Activated CD4-positive, alpha-beta T cell treated with anti-CD3 and anti-CD28 coated beads for 36 hours (primary cell): Measurements from ENCODE around the gene KLHDC8A. TPM values are rescaled to one million over a fixed set of nuclear protein-coding genes. Genes with fewer than 3 reads are reported as not detected.
"Not testable (repeated sequence)": the region's sequence is repeated elsewhere in the genome, so short reads cannot be mapped to it uniquely, and the experiment has no call there.

ENCODE experiments used
- ATAC-seq: fragments of 200-7000 bp; cut with Tn5 transposase; one replicate; pipeline ENCODE4 v1.10.0; 2021; ENCODE audit warnings: mild to moderate bottlenecking, moderate library complexity
- CTCF ChIA-PET: fragments of 350-600 bp; sonication (Branson Sonifier 250); formaldehyde crosslinking; loops from one replicate; lab custom pipeline; 2021; ENCODE audit warnings: antibody characterized with exemption; lab: Charles Lee
- POLR2A ChIA-PET: fragments of 350-600 bp; sonication (Branson Sonifier 250); formaldehyde crosslinking; loops from one replicate; lab custom pipeline; 2021; ENCODE audit warnings: antibody characterized with exemption, inconsistent platforms; lab: Charles Lee
- DNase-seq: peaks from one replicate; pipeline ENCODE4 v3.0.0-alpha.2; 2020
- H3K27ac Mint-ChIP-seq: one replicate; pipeline ENCODE4 v1.8.0; 2021; ENCODE audit warnings: mixed read lengths
- H3K27me3 Mint-ChIP-seq: one replicate; pipeline ENCODE4 v1.8.0; 2021; ENCODE audit warnings: mixed read lengths
- H3K36me3 Mint-ChIP-seq: one replicate; pipeline ENCODE4 v1.8.0; 2021; ENCODE audit warnings: low read depth, mixed read lengths
- H3K4me1 Mint-ChIP-seq: one replicate; pipeline ENCODE4 v1.8.0; 2021; ENCODE audit warnings: mixed read lengths
- H3K4me3 Mint-ChIP-seq: one replicate; pipeline ENCODE4 v1.8.0; 2021; ENCODE audit warnings: mild to moderate bottlenecking, moderate library complexity, mixed read lengths
- H3K9me3 Mint-ChIP-seq: one replicate; pipeline ENCODE4 v1.8.0; 2021; ENCODE audit warnings: low read depth, mixed read lengths
- intact Hi-C, 2 experiments: fragments of 100-400 bp; cut with DNase I in 1 of 2; cut with micrococcal nuclease in 1 of 2; formaldehyde crosslinking; loops; one replicate each; pipeline versions ENCODE4 v1.14.2 to v1.15.1; 2022 to 2024; cut with DNase I, micrococcal nuclease
- total RNA-seq, 2 experiments: library from RNA; stranded (reverse); gene quantifications; one replicate each; pipeline ENCODE4 v1.2.3, GENCODE V29; 2021

KLHDC8A gene
- total RNA-seq, 2 experiments from 2014 or later = not detected

DNA sequence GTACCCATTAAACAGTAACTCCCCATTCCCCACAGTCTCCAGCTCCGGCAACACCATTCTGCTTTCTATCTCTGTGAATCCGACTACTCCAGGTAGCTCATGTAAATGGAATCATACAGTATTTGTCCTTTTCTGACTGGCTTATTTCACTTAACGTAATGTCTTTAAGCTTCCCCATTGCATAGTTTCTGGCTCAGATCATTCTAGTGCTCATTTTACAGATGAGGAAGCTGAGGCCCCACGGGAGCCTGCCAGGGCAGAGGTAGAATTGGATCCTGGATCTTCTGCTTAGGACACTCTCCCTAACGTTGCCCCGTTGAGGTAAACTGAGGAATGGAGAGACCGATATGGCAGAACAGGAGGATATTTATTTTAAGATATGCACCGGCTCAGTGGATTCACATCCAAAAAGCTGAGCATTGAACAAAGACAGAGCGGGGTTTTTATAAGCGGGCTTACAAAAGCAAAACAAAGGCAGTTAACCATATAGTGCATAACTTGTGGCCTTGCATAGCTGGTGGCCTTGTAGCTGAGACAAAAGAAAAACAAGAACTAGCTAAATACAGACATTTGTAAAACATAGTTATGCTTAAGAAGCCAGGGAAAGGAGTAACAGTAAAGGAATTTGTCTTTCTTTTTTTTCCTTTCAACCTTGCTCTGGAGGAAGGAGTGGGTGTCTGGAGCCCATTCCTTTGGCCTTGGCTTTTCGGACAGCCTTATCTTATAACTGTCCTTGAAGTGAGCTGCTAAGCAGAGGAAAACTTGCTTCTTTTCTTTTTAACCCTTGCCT lies 15.3 kb upstream of the KLHDC8A start:
- POLR2A ChIA-PET = no interaction called here

DNA sequence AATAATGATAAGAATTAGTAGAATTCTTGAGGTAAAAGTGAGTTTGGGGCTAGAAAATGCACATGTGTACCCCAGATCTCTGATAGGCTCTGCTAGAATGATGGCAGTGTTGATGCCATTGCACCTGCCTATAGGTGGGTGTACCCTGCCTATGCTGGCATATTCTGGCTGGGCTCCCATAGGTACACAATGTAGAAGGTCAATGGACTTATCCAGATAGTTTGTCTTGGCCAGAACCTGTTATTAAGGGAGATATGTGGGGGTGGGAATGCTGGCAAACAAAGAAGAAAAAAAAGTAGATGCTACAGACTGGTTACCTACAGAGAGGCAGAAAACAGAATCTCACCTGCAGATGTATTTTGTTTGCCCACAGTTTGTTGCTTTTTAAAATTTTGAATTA lies 14.1 kb upstream of the KLHDC8A start:
- intact Hi-C loops = no loop called here
- CTCF ChIA-PET = interaction anchor here (0.7 kb wide), 1 partner anchor 36 kb away, joined by 3 read pairs; no protein-coding TSS in a partner anchor
- H3K36me3 Mint-ChIP-seq = no peaks in the 10 kb centered on the region
- no peak overlapping the region for H3K4me3 Mint-ChIP-seq
- DNase-seq (no peak), ATAC-seq (no peak)
- H3K27ac Mint-ChIP-seq = no peak overlapping the region
- H3K9me3 Mint-ChIP-seq = no peaks in the 10 kb centered on the region
- peaks cover 3% of the 10 kb centered on the region for H3K27me3 Mint-ChIP-seq
- POLR2A ChIA-PET = no interaction called here
- H3K4me1 Mint-ChIP-seq = peaks cover 20% of the 10 kb centered on the region

More for the DNA sequence above, 15.3 kb upstream of the KLHDC8A start:
- intact Hi-C loops = no loop called here
- DNase-seq (no peak), ATAC-seq (no peak)
- peaks cover 20% of the 10 kb centered on the region for H3K4me1 Mint-ChIP-seq
- H3K36me3 Mint-ChIP-seq = no peaks in the 10 kb centered on the region
- H3K4me3 Mint-ChIP-seq = no peak overlapping the region
- no peaks in the 10 kb centered on the region for H3K9me3 Mint-ChIP-seq
- CTCF ChIA-PET = interaction anchor here (0.6 to 2.2 kb wide), 3 partner anchors 18 to 69 kb away, joined by 3 to 11 read pairs (median 6); no protein-coding TSS in a partner anchor
- H3K27me3 Mint-ChIP-seq = peaks cover 3% of the 10 kb centered on the region
- no peak overlapping the region for H3K27ac Mint-ChIP-seq

DNA sequence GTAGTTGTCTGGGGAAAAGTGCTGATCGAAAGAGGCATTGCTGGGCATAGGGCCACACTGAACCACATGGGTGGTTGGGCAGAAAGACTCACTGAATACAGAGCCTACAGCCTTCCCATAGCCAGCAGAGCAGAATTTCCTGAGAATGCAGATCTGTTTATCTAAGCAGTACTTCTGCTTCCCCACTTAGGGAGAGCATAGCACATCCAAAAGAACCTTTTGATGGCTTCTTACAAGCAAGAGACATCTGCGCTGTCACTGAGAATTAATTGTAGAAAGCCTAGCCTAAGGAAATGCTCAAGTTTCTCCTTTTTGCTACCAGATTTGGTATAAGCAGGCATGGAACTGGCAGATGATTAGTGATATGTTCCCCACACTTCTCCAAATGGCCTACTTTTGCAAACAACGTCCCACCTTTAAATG lies 13.0 kb upstream of the KLHDC8A start:
- no peaks in the 10 kb centered on the region for H3K36me3 Mint-ChIP-seq
- peaks cover 3% of the 10 kb centered on the region for H3K27me3 Mint-ChIP-seq
- H3K9me3 Mint-ChIP-seq = no peaks in the 10 kb centered on the region
- ChIA-PET POLR2A (no interaction called here), CTCF (interaction anchor here (1.1 kb wide), 1 partner anchor 16 kb away, joined by 4 read pairs; no protein-coding TSS in a partner anchor)
- intact Hi-C loops = no loop called here
- H3K4me3 Mint-ChIP-seq = no peak overlapping the region
- no peak overlapping the region for H3K27ac Mint-ChIP-seq
- peaks cover 17% of the 10 kb centered on the region for H3K4me1 Mint-ChIP-seq
- ATAC-seq (no peak), DNase-seq (no peak)

GRCh38 chr1:205368478-205368877 lies 11.8 kb upstream of the KLHDC8A start:
- Mint-ChIP-seq H3K27me3 (peaks cover 3% of the 10 kb centered on the region), H3K36me3 (no peaks in the 10 kb centered on the region), H3K27ac (no peak overlapping the region), H3K9me3 (no peaks in the 10 kb centered on the region), H3K4me1 (peaks cover 4% of the 10 kb centered on the region), H3K4me3 (no peak overlapping the region)
- ATAC-seq (no peak), DNase-seq (no peak)
- CTCF ChIA-PET = interaction anchor here (0.7 to 1.2 kb wide), 2 partner anchors 43 to 636 kb away, joined by 3 to 4 read pairs; no protein-coding TSS in a partner anchor
- POLR2A ChIA-PET = no interaction called here
- intact Hi-C loops = no loop called here

- Mint-ChIP-seq H3K27me3 (peaks cover 3% of the 10 kb centered on the region), H3K27ac (no peak overlapping the region), H3K4me1 (no peaks in the 10 kb centered on the region), H3K9me3 (no peaks in the 10 kb centered on the region), H3K36me3 (no peaks in the 10 kb centered on the region), H3K4me3 (no peak overlapping the region)
- DNase-seq = no peak
- ChIA-PET CTCF (interaction anchor here (0.7 to 2.9 kb wide), 2 partner anchors 12 to 130 kb away, joined by 3 to 13 read pairs; no protein-coding TSS in a partner anchor), POLR2A (interaction anchor here (0.7 kb wide), 1 partner anchor 235 kb away, joined by 3 read pairs; no protein-coding TSS in a partner anchor)
- ATAC-seq = no peak
- intact Hi-C loops = no loop called here
Observed at GRCh38 chr1:205365945-205366463, 9.3 kb upstream of the KLHDC8A start.

- H3K36me3 Mint-ChIP-seq, DNase-seq, ATAC-seq, intact Hi-C loops, H3K4me1 Mint-ChIP-seq, H3K4me3 Mint-ChIP-seq, H3K9me3 Mint-ChIP-seq, H3K27ac Mint-ChIP-seq, POLR2A ChIA-PET, H3K27me3 Mint-ChIP-seq: not testable (repeated sequence)
- CTCF ChIA-PET = interaction anchor here (2.9 kb wide), 1 partner anchor 11 kb away, joined by 13 read pairs; no protein-coding TSS in a partner anchor
Observed at GRCh38 chr1:205365086-205365485, 8.4 kb upstream of the KLHDC8A start.

DNA sequence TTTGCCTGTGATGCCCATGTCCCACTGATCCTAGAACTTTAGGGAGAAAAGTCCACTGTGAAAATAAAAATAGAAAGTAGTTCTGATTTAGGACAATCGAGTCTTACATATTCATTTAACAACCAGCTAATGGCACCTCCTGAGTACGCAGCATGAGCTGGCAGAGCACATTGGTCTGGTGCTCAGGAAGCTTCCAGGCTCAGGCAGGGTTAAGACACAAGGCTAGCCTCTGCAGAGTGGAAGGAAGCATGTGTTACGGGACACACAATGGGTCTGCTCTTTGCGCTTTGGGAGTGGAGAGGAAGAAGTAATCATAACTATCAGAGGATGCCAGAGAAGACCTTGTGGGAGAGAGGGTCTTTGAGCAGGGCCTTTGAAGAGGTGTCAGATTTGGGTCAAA lies 4.2 kb upstream of the KLHDC8A start:
- Mint-ChIP-seq H3K27me3 (peaks cover 15% of the 10 kb centered on the region), H3K27ac (no peak overlapping the region), H3K36me3 (no peaks in the 10 kb centered on the region), H3K4me1 (no peaks in the 10 kb centered on the region), H3K9me3 (no peaks in the 10 kb centered on the region), H3K4me3 (no peak overlapping the region)
- CTCF ChIA-PET = interaction anchor here (0.9 to 2.2 kb wide), 2 partner anchors 125 to 164 kb away, joined by 3 to 11 read pairs; no protein-coding TSS in a partner anchor
- ATAC-seq = no peak
- intact Hi-C loops = no loop called here
- POLR2A ChIA-PET = no interaction called here
- no peak for DNase-seq

DNA sequence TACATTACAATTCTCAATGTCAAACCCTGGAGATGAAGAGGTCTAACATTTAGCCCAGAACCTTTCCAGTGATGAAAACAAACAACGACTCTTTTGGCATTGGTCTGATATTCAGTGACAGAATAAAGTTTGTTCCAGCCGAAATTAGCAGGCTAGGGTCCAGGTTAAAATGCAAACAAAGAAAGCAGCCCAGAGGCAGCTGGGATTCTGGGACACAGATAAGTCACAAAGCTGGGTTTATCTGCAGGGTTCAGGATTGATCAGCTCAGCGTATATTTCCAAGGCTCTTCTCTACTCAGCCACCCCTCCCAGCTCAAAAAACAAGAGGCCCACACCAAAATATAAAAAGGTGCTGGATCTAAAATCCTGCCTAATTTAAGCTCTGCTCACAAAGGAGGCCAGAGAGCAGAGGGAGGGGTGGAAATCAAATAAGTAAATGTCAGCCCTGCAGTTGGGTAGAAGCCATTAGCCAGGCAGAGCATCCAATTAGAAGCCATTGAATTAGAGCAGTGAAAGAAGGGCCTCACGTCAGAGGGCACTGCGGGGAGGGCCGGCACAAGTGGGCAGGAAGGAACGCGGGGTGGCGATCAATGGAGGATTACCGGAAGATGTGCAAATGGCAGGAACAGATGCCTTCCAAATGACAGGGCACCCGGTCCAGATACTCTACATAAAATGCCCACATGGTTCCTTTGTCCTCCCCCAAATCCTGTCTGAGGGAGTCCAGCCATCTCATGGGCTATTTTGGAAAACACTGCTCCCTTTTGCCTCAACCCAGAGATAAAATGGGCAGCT lies 3.2 kb upstream of the KLHDC8A start:
- no peaks in the 10 kb centered on the region for H3K36me3 Mint-ChIP-seq
- no peak for ATAC-seq
- H3K27me3 Mint-ChIP-seq = peaks cover 15% of the 10 kb centered on the region
- no peak for DNase-seq
- ChIA-PET CTCF (interaction anchor here (2.2 kb wide), 1 partner anchor 126 kb away, joined by 11 read pairs; no protein-coding TSS in a partner anchor), POLR2A (no interaction called here)
- no peak overlapping the region for H3K27ac Mint-ChIP-seq
- H3K9me3 Mint-ChIP-seq = no peaks in the 10 kb centered on the region
- intact Hi-C loops = no loop called here
- no peak overlapping the region for H3K4me3 Mint-ChIP-seq
- no peaks in the 10 kb centered on the region for H3K4me1 Mint-ChIP-seq

DNA sequence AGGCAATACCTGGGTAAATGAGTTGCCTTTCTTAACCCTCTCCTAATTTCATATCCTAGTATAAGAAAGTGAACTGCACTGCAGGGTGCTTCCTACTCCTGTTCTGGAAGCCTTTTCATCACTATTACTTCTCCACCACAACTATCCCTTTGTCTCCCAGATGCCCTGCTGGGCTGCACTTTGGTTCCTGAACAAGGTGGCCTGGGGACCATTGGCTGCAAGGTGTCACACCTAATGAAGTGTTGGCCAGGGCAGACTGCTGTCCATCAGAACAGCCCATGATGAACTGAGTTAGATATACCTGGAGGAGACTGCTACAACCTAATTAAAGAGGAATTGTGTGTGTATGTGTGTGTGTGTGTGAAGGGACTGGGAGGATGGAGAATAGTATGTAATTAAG lies 1.9 kb upstream of the KLHDC8A start:
- Mint-ChIP-seq H3K27me3 (peaks cover 15% of the 10 kb centered on the region), H3K36me3 (no peaks in the 10 kb centered on the region), H3K9me3 (no peaks in the 10 kb centered on the region), H3K4me3 (no peak overlapping the region), H3K27ac (no peak overlapping the region), H3K4me1 (no peaks in the 10 kb centered on the region)
- intact Hi-C loops = no loop called here
- ATAC-seq (no peak), DNase-seq (no peak)
- POLR2A ChIA-PET = no interaction called here
- CTCF ChIA-PET = no interaction called here

GRCh38 chr1:205357567-205357966 lies 845 bp upstream of the KLHDC8A start:
- ChIA-PET POLR2A (no interaction called here), CTCF (interaction anchor here (0.6 to 1.3 kb wide), 3 partner anchors 75 to 128 kb away, joined by 3 to 4 read pairs (median 3); no protein-coding TSS in a partner anchor)
- H3K9me3 Mint-ChIP-seq = no peaks in the 10 kb centered on the region
- intact Hi-C loops = no loop called here
- H3K27ac Mint-ChIP-seq = no peak overlapping the region
- H3K4me3 Mint-ChIP-seq = no peak overlapping the region
- ATAC-seq (no peak), DNase-seq (no peak)
- H3K27me3 Mint-ChIP-seq = peaks cover 15% of the 10 kb centered on the region
- no peaks in the 10 kb centered on the region for H3K4me1 Mint-ChIP-seq
- no peaks in the 10 kb centered on the region for H3K36me3 Mint-ChIP-seq

DNA sequence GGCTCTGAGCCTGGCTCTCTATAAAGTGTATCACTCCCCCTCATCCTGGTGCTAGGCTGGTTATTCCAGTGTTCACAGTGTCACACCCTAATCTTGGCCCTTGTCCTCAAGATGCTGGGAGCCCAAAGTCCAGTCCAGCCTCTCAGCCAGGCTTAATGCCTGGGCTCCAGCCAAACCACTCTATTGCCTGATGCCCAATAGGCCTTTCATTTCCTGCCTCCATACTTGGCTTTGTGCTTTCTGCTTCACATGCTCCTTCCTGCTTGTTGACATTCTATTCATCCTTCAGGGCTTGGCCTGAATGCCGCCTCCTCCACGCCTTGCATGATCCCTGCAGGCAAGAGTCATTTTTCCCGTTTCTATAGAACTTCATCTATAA lies 1.7 kb downstream of the KLHDC8A start:
- no peaks in the 10 kb centered on the region for H3K4me1 Mint-ChIP-seq

More for the DNA sequence above, 1.7 kb downstream of the KLHDC8A start:
- Mint-ChIP-seq H3K9me3 (no peaks in the 10 kb centered on the region), H3K36me3 (no peaks in the 10 kb centered on the region), H3K4me3 (no peak overlapping the region), H3K27ac (no peak overlapping the region), H3K27me3 (peaks cover 12% of the 10 kb centered on the region)
- ATAC-seq (no peak), DNase-seq (no peak)
- ChIA-PET CTCF (interaction anchor here (0.5 to 3.4 kb wide), 20 partner anchors 19 to 323 kb away, joined by 3 to 82 read pairs (median 7); partner anchors contain the start of gene NUAK2), POLR2A (interaction anchor here (0.6 kb wide), 1 partner anchor 381 kb away, joined by 3 read pairs; no protein-coding TSS in a partner anchor)
- intact Hi-C loops = no loop called here
